ENCODE data around the gene TMIE. TPM values are rescaled to one million over a fixed set of nuclear protein-coding genes. Genes with fewer than 3 reads are reported as not detected.

The TMIE gene
- total and polyA plus RNA-seq, 2 of the 8 experiments (the other 6 are each of a cell fraction or from before 2014, with no cell fraction given): 0.45 to 0.67 TPM

- TF ChIP-seq EGR1 (IDR thresholded peaks at IDR 0.05; ENCODE audit: borderline replicate concordance, low read depth, low read length): no peak
These were observed 16.3 kb upstream of the TMIE start (continued) for GRCh38 chr3:46684891-46685290.
